ENCODE results near the gene CCR6.

The CCR6 gene

DNA sequence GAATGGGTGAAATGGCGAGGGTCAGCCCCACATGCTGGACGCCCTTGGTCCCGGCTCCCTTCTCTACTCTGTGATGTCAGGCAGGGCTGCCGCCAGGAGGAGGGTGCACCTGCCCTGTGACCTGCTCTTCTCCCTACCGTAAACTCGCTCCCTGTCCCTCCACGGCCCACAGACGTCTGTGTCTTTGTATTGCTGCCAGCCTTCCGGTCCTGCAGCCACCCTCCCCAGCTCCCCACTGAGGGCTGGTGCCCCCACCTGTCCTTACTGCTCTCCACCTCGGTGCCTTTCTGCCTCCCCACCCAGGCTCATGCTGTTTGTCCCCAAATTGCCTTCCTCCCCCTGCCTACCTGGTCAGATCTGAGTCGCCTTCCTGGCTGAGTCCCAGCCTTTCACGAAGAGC is 4.1 kb upstream of the CCR6 start:
- DNase-seq (ENCODE audit: insufficient read length, low spot score) = no peak
- no peak for FAIRE-seq

DNA sequence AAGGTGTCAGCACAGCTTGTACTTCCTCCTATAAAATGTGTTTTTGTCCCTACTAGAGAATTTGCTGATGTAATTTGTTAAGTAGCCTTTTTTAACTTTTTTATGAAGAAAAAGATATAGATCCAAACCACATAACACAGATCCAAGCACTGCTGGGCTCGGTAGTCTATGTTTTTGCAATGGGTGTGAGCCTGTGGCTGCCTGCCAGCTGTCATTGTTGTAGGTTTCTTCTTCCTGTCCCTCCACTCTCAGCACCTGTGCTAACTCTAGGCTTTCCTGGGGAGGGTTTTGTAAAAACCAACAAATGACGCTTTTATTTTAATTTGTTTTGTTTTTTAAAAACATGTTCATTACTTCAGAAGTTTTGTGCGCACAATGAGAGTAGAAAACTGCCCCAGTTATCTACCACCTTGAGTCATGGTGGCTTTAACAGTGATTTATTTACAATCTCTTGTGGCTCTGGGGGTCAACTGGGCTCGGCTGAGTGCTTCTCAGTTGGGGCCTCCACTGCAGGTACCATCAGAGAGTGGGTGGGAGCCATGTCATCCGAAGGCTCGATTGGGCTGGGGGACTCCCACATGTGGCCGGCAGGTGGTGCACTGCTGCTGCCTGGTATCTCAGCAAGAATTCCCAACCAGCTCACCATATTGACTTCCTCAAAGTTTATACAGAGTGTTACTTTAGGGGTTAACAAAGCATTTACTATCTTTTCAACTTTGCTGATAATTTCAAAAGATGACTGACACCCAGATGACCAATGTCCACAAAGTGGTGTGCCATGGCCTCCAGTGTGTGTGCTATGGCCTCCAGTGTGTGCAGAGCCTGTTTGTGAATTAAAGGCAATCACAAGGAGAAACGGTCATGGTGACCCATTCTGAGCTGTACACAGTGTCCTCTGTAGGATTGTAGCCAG is 3.0 kb upstream of the CCR6 start:
- FAIRE-seq (no peak), DNase-seq (ENCODE audit: insufficient read length, low spot score) (no peak)

DNA sequence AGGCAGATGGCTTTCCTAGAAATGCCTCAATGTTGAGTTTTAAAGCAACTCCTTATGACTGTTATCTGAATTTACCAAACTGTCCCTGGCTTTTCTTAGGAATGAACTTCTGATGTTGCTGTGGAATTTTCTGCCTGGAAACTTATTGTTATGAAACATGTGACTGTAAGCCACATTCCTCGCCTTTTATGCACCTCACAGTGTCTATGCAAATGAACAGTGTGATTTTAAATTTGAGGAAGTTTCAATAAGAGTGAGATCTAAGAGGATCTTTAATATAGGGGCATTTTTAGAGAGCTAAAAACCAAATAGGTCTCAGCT is 2.4 kb upstream of the CCR6 start:
- FAIRE-seq = no peak
- no peak for DNase-seq (ENCODE audit: insufficient read length, low spot score)

- DNase-seq (ENCODE audit: insufficient read length, low spot score) (no peak), FAIRE-seq (no peak)
These were observed 1.5 kb upstream of the CCR6 start for GRCh38 chr6:167121335-167121841.

GRCh38 chr6:167122041-167122826 is 662 bp upstream of the CCR6 start:
- no peak for FAIRE-seq
- DNase-seq (ENCODE audit: insufficient read length, low spot score) = no peak

DNA sequence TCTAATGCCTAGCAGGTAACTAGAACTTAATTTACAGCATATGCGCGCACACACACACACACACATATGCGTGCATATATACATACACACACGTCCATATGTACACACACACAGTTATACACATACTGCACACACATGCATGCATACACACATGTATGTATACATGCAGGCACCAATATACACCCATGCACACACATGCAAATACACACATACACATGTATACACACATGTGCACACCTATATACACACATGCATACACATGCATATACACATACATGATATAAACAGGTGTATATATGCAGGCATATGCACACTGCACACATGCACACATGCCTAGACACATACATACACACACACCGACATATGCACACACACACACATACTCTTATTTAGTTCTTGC is 1.9 kb downstream of the CCR6 start:
- DNase-seq (ENCODE audit: insufficient read length, low spot score) (no peak), FAIRE-seq (peak; percentile 44)

DNA sequence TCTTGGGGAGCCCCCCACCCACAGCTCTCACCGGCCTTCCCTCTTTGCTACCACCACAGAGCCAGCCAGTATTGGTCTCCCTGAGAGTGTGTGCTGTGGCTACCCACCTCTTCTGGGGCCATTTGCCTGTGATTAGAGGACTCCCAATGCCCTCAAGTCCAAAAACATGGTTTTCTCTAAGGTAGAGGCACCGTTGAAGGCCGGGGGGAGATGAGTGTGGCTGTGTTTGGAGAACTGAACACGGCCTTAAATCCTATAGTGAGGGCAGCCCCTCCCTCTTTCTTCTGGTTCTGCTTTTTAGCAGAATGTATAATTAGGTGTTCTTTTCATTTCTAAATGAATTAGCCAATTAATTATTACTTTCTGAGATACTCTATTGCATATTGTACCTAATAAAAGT is 2.5 kb downstream of the CCR6 start:
- no peak for FAIRE-seq
- no peak for DNase-seq (ENCODE audit: insufficient read length, low spot score)

- DNase-seq (ENCODE audit: insufficient read length, low spot score) (no peak), FAIRE-seq (no peak)
These were observed 3.0 kb downstream of the CCR6 start for GRCh38 chr6:167125855-167126349.

GRCh38 chr6:167127785-167128531 is 5.1 kb downstream of the CCR6 start:
- no peak for DNase-seq (ENCODE audit: insufficient read length, low spot score)
- no peak for FAIRE-seq

GRCh38 chr6:167129159-167129558 is 6.3 kb downstream of the CCR6 start:
- no peak for DNase-seq (ENCODE audit: insufficient read length, low spot score)
- no peak for FAIRE-seq

GRCh38 chr6:167129562-167129961 is 6.7 kb downstream of the CCR6 start:
- DNase-seq (ENCODE audit: insufficient read length, low spot score) = no peak
- FAIRE-seq = no peak

- no peak for FAIRE-seq
- DNase-seq (ENCODE audit: insufficient read length, low spot score) = no peak
These were observed 7.2 kb downstream of the CCR6 start for GRCh38 chr6:167130008-167130677.

- FAIRE-seq = no peak
- DNase-seq (ENCODE audit: insufficient read length, low spot score) = no peak
These were observed 8.1 kb downstream of the CCR6 start for GRCh38 chr6:167130712-167131684.

GRCh38 chr6:167134448-167135328 is 11.8 kb downstream of the CCR6 start:
- no peak for DNase-seq (ENCODE audit: insufficient read length, low spot score)
- FAIRE-seq = no peak

GRCh38 chr6:167136376-167136775 is 13.5 kb downstream of the CCR6 start:
- FAIRE-seq (no peak), DNase-seq (ENCODE audit: insufficient read length, low spot score) (no peak)

GRCh38 chr6:167137081-167137480 is 14.2 kb downstream of the CCR6 start:
- DNase-seq (ENCODE audit: insufficient read length, low spot score) (no peak), FAIRE-seq (no peak)

DNA sequence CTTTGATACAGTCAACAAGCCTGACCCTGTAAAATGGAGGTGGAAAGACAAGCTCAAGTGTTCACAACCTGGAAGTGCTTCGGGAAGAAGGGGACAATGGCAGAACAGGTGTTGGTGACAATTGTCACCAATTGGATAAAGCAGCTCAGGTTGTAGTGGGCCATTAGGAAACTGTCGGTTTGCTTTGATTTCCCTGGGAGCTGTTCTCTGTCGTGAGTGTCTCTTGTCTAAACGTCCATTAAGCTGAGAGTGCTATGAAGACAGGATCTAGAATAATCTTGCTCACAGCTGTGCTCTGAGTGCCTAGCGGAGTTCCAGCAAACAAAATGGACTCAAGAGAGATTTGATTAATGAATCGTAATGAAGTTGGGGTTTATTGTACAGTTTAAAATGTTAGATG is 15.0 kb downstream of the CCR6 start:
- FAIRE-seq = no peak
- DNase-seq (ENCODE audit: insufficient read length, low spot score) = no peak

GRCh38 chr6:167139761-167140160 is 16.9 kb downstream of the CCR6 start:
- DNase-seq (ENCODE audit: insufficient read length, low spot score) (no peak), FAIRE-seq (no peak)

Data from HTR-8/SVneo (cell line).